CD4-positive, alpha-beta T cell treated with Interleukin-15 for 1 hour (primary cell): Measurements from ENCODE around the gene PPIP5K2.
"Not testable (repeated sequence)": the region's sequence is repeated elsewhere in the genome, so short reads cannot be mapped to it uniquely, and the experiment has no call there.

Experiments
- DNase-seq: peaks from one replicate; pipeline ENCODE4 v3.0.0-alpha.2; 2020

The PPIP5K2 gene

GRCh38 chr5:103119765-103120606 is at the start of gene PPIP5K2, which contains the start of gene GIN1:
PPIP5K2 (plus strand) TSS chr5:103120301; CDS start chr5:103129590, 9,289 bp downstream.
GIN1 (minus strand) TSS chr5:103120138; CDS start chr5:103108707, 11,431 bp downstream.
- peak; percentile 96 for DNase-seq

- DNase-seq: not testable (repeated sequence)
Observed at GRCh38 chr5:103073500-103073899, 46.6 kb upstream of the PPIP5K2 start.

- DNase-seq: no peak
Observed at GRCh38 chr5:103075442-103075841, 44.7 kb upstream of the PPIP5K2 start.

- no peak for DNase-seq
Observed at GRCh38 chr5:103079796-103080195, 40.3 kb upstream of the PPIP5K2 start.

- no peak for DNase-seq
Observed at GRCh38 chr5:103086547-103086946, 33.6 kb upstream of the PPIP5K2 start.

- no peak for DNase-seq
Observed at GRCh38 chr5:103089272-103089671, 30.8 kb upstream of the PPIP5K2 start.

- DNase-seq: no peak
Observed at GRCh38 chr5:103090791-103091190, 29.3 kb upstream of the PPIP5K2 start.

- DNase-seq: no peak
Observed at GRCh38 chr5:103092676-103093075, 27.4 kb upstream of the PPIP5K2 start.

GRCh38 chr5:103093727-103094126 is 26.4 kb upstream of the PPIP5K2 start:
- DNase-seq: no peak

- DNase-seq: no peak
Observed at GRCh38 chr5:103094737-103095136, 25.4 kb upstream of the PPIP5K2 start.

GRCh38 chr5:103098993-103099392 is 21.1 kb upstream of the PPIP5K2 start:
- no peak for DNase-seq

GRCh38 chr5:103101079-103101750 is 18.9 kb upstream of the PPIP5K2 start:
- DNase-seq: no peak

- no peak for DNase-seq
Observed at GRCh38 chr5:103102234-103102633, 17.9 kb upstream of the PPIP5K2 start.

GRCh38 chr5:103108086-103108485 is 12.0 kb upstream of the PPIP5K2 start:
- no peak for DNase-seq

GRCh38 chr5:103109277-103109676 is 10.8 kb upstream of the PPIP5K2 start:
- DNase-seq: no peak

GRCh38 chr5:103110403-103110802 is 9.7 kb upstream of the PPIP5K2 start:
- no peak for DNase-seq

GRCh38 chr5:103111468-103111867 is 8.6 kb upstream of the PPIP5K2 start:
- no peak for DNase-seq

GRCh38 chr5:103112910-103113309 is 7.2 kb upstream of the PPIP5K2 start:
- DNase-seq: no peak

- DNase-seq: no peak
Observed at GRCh38 chr5:103114440-103114839, 5.7 kb upstream of the PPIP5K2 start.

GRCh38 chr5:103117471-103117991 is 2.6 kb upstream of the PPIP5K2 start:
- DNase-seq: no peak

- DNase-seq: no peak
Observed at GRCh38 chr5:103119070-103119764, 884 bp upstream of the PPIP5K2 start.

GRCh38 chr5:103120607-103121200 is 603 bp downstream of the PPIP5K2 start:
- DNase-seq: no peak

- no peak for DNase-seq
Observed at GRCh38 chr5:103122242-103122641, 2.1 kb downstream of the PPIP5K2 start.
